GM12878 (cell line): ENCODE data around the gene ELP1. TPM values are rescaled to one million over a fixed set of nuclear protein-coding genes. Genes with fewer than 3 reads are reported as not detected.
"Not testable (repeated sequence)": the region's sequence is repeated elsewhere in the genome, so short reads cannot be mapped to it uniquely, and the experiment has no call there.

Source experiments
- ATAC-seq: fragments of 200-7000 bp; cut with Tn5 transposase; 3 replicates; pipeline ENCODE4 v1.9.1; 2020; ENCODE audit warnings: mild to moderate bottlenecking, moderate library complexity
- BruUV-seq: library from RNA; stranded (reverse); fragments of 400-500 nt; replicated peaks from 2 replicates; lab custom pipeline; 2021; lab: Mats Ljungman, UMichigan
- CTCF ChIA-PET: fragments of 300-600 bp; sonication (Branson Sonifier 250); formaldehyde crosslinking; extraction: SDS; loops from one replicate; lab custom pipeline; 2021; ENCODE audit warnings: inconsistent platforms; lab: Yijun Ruan, JAX
- POLR2A ChIA-PET: fragments of 350-600 bp; formaldehyde crosslinking; extraction: SDS; loops from one replicate; lab custom pipeline; 2021; ENCODE audit warnings: inconsistent platforms; lab: Charles Lee
- RAD21 ChIA-PET: fragments of 300-600 bp; sonication (Branson Sonifier 250); formaldehyde crosslinking; loops from one replicate; lab custom pipeline; 2023; ENCODE audit warnings: antibody characterized with exemption; ENCODE audit not compliant: unreplicated experiment; lab: Charles Lee
- SMC1A ChIA-PET: fragments of 300-600 bp; sonication (Branson Sonifier 250); formaldehyde crosslinking; loops from one replicate; lab custom pipeline; 2023; ENCODE audit not compliant: unreplicated experiment, uncharacterized antibody; lab: Charles Lee
- DNase-seq: peaks from one replicate; pipeline ENCODE4 v3.0.0-alpha.2; 2011; ENCODE audit warnings: low read depth, low spot score
- FAIRE-seq: peaks from 3 replicates; lab custom pipeline; 2011; peaks lifted over from hg19 to GRCh38; lab: Jason Lieb, UNC
- H2AFZ ChIP-seq: 2 replicates; pipeline ENCODE4 v1.6.0; 2011; ENCODE audit warnings: low read depth, low read length, control low read depth; ENCODE audit not compliant: control insufficient read depth
- H3K27ac ChIP-seq: 2 replicates; pipeline ENCODE4 v1.5.1; 2011; ENCODE audit warnings: control low read depth; ENCODE audit not compliant: control insufficient read depth, insufficient read depth
- H3K27me3 ChIP-seq, 2 experiments: replicated peaks in 1 of 2; 2 replicates each; pipeline versions ENCODE4 v1.6.0 to v1.6.1; 2011; ENCODE audit warnings: low read length in 1 of 2; ENCODE audit not compliant: control insufficient read depth in 2 of 2, insufficient read depth in 2 of 2
- H3K36me3 ChIP-seq, 2 experiments: 2 replicates each; pipeline ENCODE4 v1.5.1; 2011; ENCODE audit warnings: low read length in 1 of 2; ENCODE audit not compliant: control insufficient read depth in 2 of 2, insufficient read depth in 2 of 2
- H3K4me1 ChIP-seq: 2 replicates; pipeline ENCODE4 v1.6.1; 2011; ENCODE audit warnings: mild to moderate bottlenecking, low read length, moderate library complexity, mixed read lengths; ENCODE audit not compliant: control insufficient read depth, insufficient read depth
- H3K4me2 ChIP-seq: 2 replicates; pipeline ENCODE4 v1.6.0; 2011; ENCODE audit warnings: control low read depth; ENCODE audit not compliant: control insufficient read depth, insufficient read depth
- H3K4me3 ChIP-seq: fragments of 200-600 bp; sonication (generic); 2 replicates; pipeline ENCODE4 v1.5.1; 2016
- H3K79me2 ChIP-seq: 2 replicates; pipeline ENCODE4 v1.6.0; 2011; ENCODE audit warnings: low read length; ENCODE audit not compliant: control insufficient read depth, insufficient read depth
- H3K9ac ChIP-seq: 2 replicates; pipeline ENCODE4 v1.8.0; 2011; ENCODE audit warnings: low read length, control low read depth, mixed read lengths; ENCODE audit not compliant: control insufficient read depth, insufficient read depth
- H3K9me3 ChIP-seq: replicated peaks from 3 replicates; pipeline ENCODE4 v1.5.1; 2011; ENCODE audit warnings: mild to moderate bottlenecking, low read length; ENCODE audit not compliant: control insufficient read depth, insufficient read depth
- H4K20me1 ChIP-seq: 2 replicates; pipeline ENCODE4 v1.6.0; 2011; ENCODE audit not compliant: control insufficient read depth, insufficient read depth
- FOXM1 ChIP-seq: IDR thresholded peaks from 2 replicates; pipeline ENCODE4 v1.6.1; 2012; ENCODE audit warnings: low read depth, mild to moderate bottlenecking, inconsistent platforms, low read length, moderate library complexity
- MTA3 ChIP-seq: IDR thresholded peaks from 2 replicates; pipeline ENCODE4 v1.6.1; 2012; ENCODE audit warnings: low read length, inconsistent platforms, borderline replicate concordance
- MYB ChIP-seq: fragments of 150-350 bp; IDR thresholded peaks from 2 replicates; pipeline ENCODE4 v1.6.1; 2014; ENCODE audit warnings: mild to moderate bottlenecking, low read depth, low read length, borderline replicate concordance
- SREBF1 ChIP-seq: IDR thresholded peaks from 2 replicates; pipeline ENCODE4 v1.6.1; 2012; ENCODE audit warnings: mild to moderate bottlenecking, low read length
- STAT1 ChIP-seq: fragments of 450-650 bp; conservative IDR thresholded peaks from 2 replicates; pipeline ENCODE4 v1.6.1; 2014; ENCODE audit warnings: antibody characterized with exemption, mild to moderate bottlenecking
- TBL1XR1 ChIP-seq: IDR thresholded peaks from 2 replicates; pipeline ENCODE4 v1.6.1; 2012; ENCODE audit warnings: low read depth, low read length, improper control_type of control experiment
- TCF12 ChIP-seq: IDR thresholded peaks from 2 replicates; pipeline ENCODE4 v1.6.1; 2011; ENCODE audit warnings: low read depth, mild to moderate bottlenecking, low read length
- TCF7 ChIP-seq: IDR thresholded peaks from 2 replicates; pipeline ENCODE4 v1.6.1; 2014; ENCODE audit warnings: antibody characterized with exemption, borderline replicate concordance
- WGBS: methylation state at CpG from one replicate; pipeline ENCODE4 v1.1.6; 2016; ENCODE audit warnings: low lambda C conversion rate; ENCODE audit not compliant: insufficient replicate concordance, insufficient coverage; ENCODE audit errors: missing lambda C conversion rate; 5-methylcytosine and 5-hydroxymethylcytosine counted together
- in situ Hi-C: fragments of 300-500 bp; cut with MboI; formaldehyde crosslinking; loops from 9 replicates; pipeline ENCODE4 v1.14.3; 2018; ENCODE audit warnings: mixed read lengths
- intact Hi-C: fragments of 100-400 bp; cut with micrococcal nuclease; formaldehyde crosslinking; loops from one replicate; pipeline ENCODE4 v1.14.2; 2022; ENCODE audit not compliant: unreplicated experiment
- polyA plus RNA-seq, 11 experiments: library from polyadenylated mRNA; depleted of rRNA in 4 of 11; unstranded in 6 of 11; stranded (reverse) in 5 of 11; fragments of >200 nt; fragmentation: Nextera tagmentation in 4 of 11; fragmentation: Illumina TruSeq in 1 of 11; extraction: Ambion mirVana in 4 of 11; extraction: Trizol in 1 of 11; gene quantifications; 1 replicate in 1 of 11; 2 replicates in 10 of 11; pipeline versions ENCODE4 v1.2.1 to v1.2.3, GENCODE V29; 2011 to 2016; ENCODE audit warnings: inconsistent platforms in 2 of 11, missing spikeins in 2 of 11, low read depth in 1 of 11
- total RNA-seq, 4 experiments: library from RNA; depleted of rRNA in 3 of 4; stranded (reverse); fragments of >200 nt in 3 of 4; fragmentation: Illumina TruSeq in 1 of 4; extraction: Trizol in 1 of 4; gene quantifications; 2 replicates each; pipeline versions ENCODE4 v1.2.1 to v1.2.3, GENCODE V29; 2013 to 2021

ELP1 gene
- total and polyA plus RNA-seq, 10 of the 15 experiments (the other 5 are each of a cell fraction or from before 2014, with no cell fraction given): 9.7 to 29.9 (median 26.0) TPM

DNA sequence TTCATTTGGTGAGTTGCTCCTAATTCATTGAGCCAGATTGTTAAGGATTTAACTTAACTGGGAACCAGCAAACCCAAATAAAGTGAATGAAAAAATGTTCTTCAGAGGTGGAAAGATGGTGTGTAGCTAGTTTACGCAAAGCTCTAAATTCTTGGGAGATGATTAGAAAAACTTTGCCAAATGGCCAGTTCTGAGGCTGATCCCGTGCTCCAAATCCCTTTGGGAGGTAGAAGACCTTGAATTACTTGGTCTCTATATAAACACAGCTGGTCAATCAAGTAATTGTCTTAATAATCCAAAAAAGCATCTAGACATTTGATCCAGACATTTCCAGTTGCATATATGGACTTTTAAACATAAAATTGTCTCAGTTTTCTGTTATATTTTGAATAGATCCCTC, 89.5 kb downstream of the ELP1 start:
- POLR2A ChIA-PET: no interaction called here
- intact Hi-C loops: loop anchor here (10.0 kb wide), 1 partner anchor 60 kb away; no protein-coding TSS in a partner anchor
- H3K4me2 ChIP-seq: no peak overlapping the region
- no peaks in the 10 kb centered on the region for H3K27me3 ChIP-seq
- RAD21 ChIA-PET: interaction anchor here (0.6 kb wide), 1 partner anchor 474 kb away, joined by 3 read pairs; no protein-coding TSS in a partner anchor
- ATAC-seq (no peak), FAIRE-seq (no peak), DNase-seq (no peak)
- SMC1A ChIA-PET: interaction anchor here (0.6 kb wide), 1 partner anchor 249 kb away, joined by 3 read pairs; no protein-coding TSS in a partner anchor
- no peaks in the 10 kb centered on the region for H3K9me3 ChIP-seq
- no peaks in the 10 kb centered on the region for H3K4me1 ChIP-seq
- WGBS: 52% methylated on average over 2 of the region's 2 CpGs
- TF ChIP-seq TCF7 (no peak), SREBF1 (no peak), TBL1XR1 (no peak), STAT1 (no peak), MYB (no peak), FOXM1 (no peak), TCF12 (no peak)
- no peak overlapping the region for H2AFZ ChIP-seq
- no peaks in the 10 kb centered on the region for H4K20me1 ChIP-seq
- H3K27ac ChIP-seq: no peak overlapping the region
- no peaks in the 10 kb centered on the region for H3K36me3 ChIP-seq
- CTCF ChIA-PET: interaction anchor here (0.9 kb wide), 1 partner anchor 110 kb away, joined by 3 read pairs; no protein-coding TSS in a partner anchor
- no peak overlapping the region for H3K9ac ChIP-seq
- in situ Hi-C loops: no loop called here
- BruUV-seq: no TSS peak
- H3K79me2 ChIP-seq: no peaks in the 10 kb centered on the region
- H3K4me3 ChIP-seq: no peak overlapping the region

- Histone ChIP-seq H3K9me3 (no peaks in the 10 kb centered on the region), H3K27ac (no peak overlapping the region), H3K36me3 (no peaks in the 10 kb centered on the region), H4K20me1 (no peaks in the 10 kb centered on the region), H3K9ac (no peak overlapping the region), H2AFZ (peak overlapping the region; percentile 62)
- intact Hi-C loops: loop anchor here (10.0 kb wide), 1 partner anchor 58 kb away; no protein-coding TSS in a partner anchor
- RAD21 ChIA-PET: no interaction called here
- DNase-seq (no peak), FAIRE-seq (no peak)
- 20% methylated on average over 13 of the region's 16 CpGs for WGBS
- POLR2A ChIA-PET: no interaction called here
- no peak for TF ChIP-seq MTA3
- TF ChIP-seq, all 136 proteins: peak for 0
- CTCF ChIA-PET: no interaction called here
- Histone ChIP-seq H3K4me3 (no peak overlapping the region), H3K79me2 (no peaks in the 10 kb centered on the region), H3K4me2 (no peak overlapping the region; the same call in 1 of the 2 replicates), H3K27me3 (no peaks in the 10 kb centered on the region), H3K4me1 (no peaks in the 10 kb centered on the region)
- in situ Hi-C loops: no loop called here
- SMC1A ChIA-PET: interaction anchor here (1.2 kb wide), 1 partner anchor 16 kb away, joined by 3 read pairs; no protein-coding TSS in a partner anchor
- no TSS peak for BruUV-seq
- no peak for ATAC-seq
Observed at GRCh38 chr9:108842610-108843295, 91.2 kb downstream of the ELP1 start.

GRCh38 chr9:108839561-108839960, 94.4 kb downstream of the ELP1 start:
- intact Hi-C loops, H3K27ac ChIP-seq, DNase-seq, H3K4me3 ChIP-seq, H3K27me3 ChIP-seq, H3K79me2 ChIP-seq, SMC1A ChIA-PET, FAIRE-seq, H3K9ac ChIP-seq, BruUV-seq, POLR2A ChIA-PET, H3K9me3 ChIP-seq, ATAC-seq, RAD21 ChIA-PET, in situ Hi-C loops, H4K20me1 ChIP-seq, H3K4me2 ChIP-seq, H3K4me1 ChIP-seq, H3K36me3 ChIP-seq, H2AFZ ChIP-seq: not testable (repeated sequence)
- CTCF ChIA-PET: interaction anchor here (0.6 kb wide), 1 partner anchor 1466 kb away, joined by 3 read pairs; no protein-coding TSS in a partner anchor
- WGBS: 45% methylated on average over 5 of the region's 5 CpGs
